ENCODE measurements around the gene NPSR1. TPM values are rescaled to one million over a fixed set of nuclear protein-coding genes. Genes with fewer than 3 reads are reported as not detected.

NPSR1 gene
- total RNA-seq, 1 experiment from 2014 or later = not detected

- H3K4me3 Mint-ChIP-seq = no peak overlapping the region
- H3K56ac ChIP-seq (ENCODE audit: insufficient read length, low read depth, low read length) = no peak overlapping the region
- H3K4me1 ChIP-seq (ENCODE audit: insufficient read depth, low read length) = no peaks in the 10 kb centered on the region
- H2AFZ ChIP-seq (ENCODE audit: low read length) = no peak overlapping the region
- no peak overlapping the region for H4K5ac ChIP-seq (ENCODE audit: insufficient read length, low read depth, low read length)
- no peak overlapping the region for H3K27ac Mint-ChIP-seq
- H3K4me2 ChIP-seq (ENCODE audit: insufficient read depth, insufficient read length, low read length) = no peak overlapping the region
- no peak overlapping the region for H3T11ph ChIP-seq (ENCODE audit: low read length)
- H3K4me1 Mint-ChIP-seq = peaks cover 6% of the 10 kb centered on the region in 2 experiments; a peak in 3 of 4 replicates
- H2AK5ac ChIP-seq (ENCODE audit: insufficient read length, low read length) = no peak overlapping the region
- no peak overlapping the region for H4K91ac ChIP-seq (ENCODE audit: insufficient read length, low read depth, low read length)
- no peaks in the 10 kb centered on the region for H3K36me3 Mint-ChIP-seq (ENCODE audit: insufficient read depth in 1 of 3, low read depth in 3 of 3)
- no peak overlapping the region for H3K14ac ChIP-seq (ENCODE audit: insufficient read depth, low read length)
- no peaks in the 10 kb centered on the region for H3K23me2 ChIP-seq (ENCODE audit: insufficient read length, low read depth, low read length, poor library complexity, severe bottlenecking)
- no peaks in the 10 kb centered on the region for H3K9me3 Mint-ChIP-seq
- TF ChIP-seq CTCF (conservative IDR thresholded peaks at IDR 0.05) = no peak
- WGBS (ENCODE audit: extremely low coverage, insufficient read length, low lambda C conversion rate) = no CpG with 5 or more reads among the region's 2 CpGs
- H2BK15ac ChIP-seq (ENCODE audit: low read depth, low read length) = no peak overlapping the region
- H3K27me3 ChIP-seq (ENCODE audit: insufficient read depth, low read length) = no peaks in the 10 kb centered on the region
- no peak overlapping the region for H4K8ac ChIP-seq (replicated peaks; ENCODE audit: insufficient read length, low read depth, low read length)
- H3K18ac ChIP-seq (ENCODE audit: insufficient read length, low read depth, low read length) = no peak overlapping the region
- H2BK20ac ChIP-seq (ENCODE audit: low read depth, low read length, poor library complexity, severe bottlenecking) = no peak overlapping the region
- no peaks in the 10 kb centered on the region for H3K27me3 Mint-ChIP-seq (ENCODE audit: low read depth)
- no peaks in the 10 kb centered on the region for H3K79me1 ChIP-seq (ENCODE audit: insufficient read depth, low read depth, low read length, poor library complexity, severe bottlenecking)
- no peak overlapping the region for H2BK120ac ChIP-seq (ENCODE audit: low read depth, low read length, poor library complexity, severe bottlenecking)
- H3K9me3 ChIP-seq (ENCODE audit: control insufficient read depth, low read depth, low read length) = no peaks in the 10 kb centered on the region
- no peak for DNase-seq
- H3K9ac ChIP-seq (ENCODE audit: extremely low read depth, insufficient read length, low read length) = no peak overlapping the region
- H3K23ac ChIP-seq (ENCODE audit: insufficient read length, low read depth, low read length) = no peak overlapping the region
- no peak overlapping the region for H2BK5ac ChIP-seq (ENCODE audit: insufficient read length, low read length)
- no peak overlapping the region for H2BK12ac ChIP-seq (ENCODE audit: insufficient read length, low read depth, low read length)
- no peak overlapping the region for H3K27ac ChIP-seq (ENCODE audit: insufficient read length, low read depth, low read length)
- H4K20me1 ChIP-seq (ENCODE audit: control insufficient read depth, insufficient read depth, insufficient read length) = no peaks in the 10 kb centered on the region
- H3K4ac ChIP-seq (ENCODE audit: low read depth, low read length) = no peak overlapping the region
- no peaks in the 10 kb centered on the region for H3K79me2 ChIP-seq (ENCODE audit: insufficient read depth, low read length)
Measured at GRCh38 chr7:34677491-34677890, 19.5 kb downstream of the NPSR1 start.
